Activated CD4-positive, alpha-beta T cell treated with anti-CD3 and anti-CD28 coated beads for 48 hours (primary cell): ENCODE results near the gene CTDNEP1.
A peak's percentile ranks its signal among the peaks of the same experiment; 100 is the strongest.

ENCODE experiments used
- DNase-seq: peaks from one replicate; pipeline ENCODE4 v3.0.0-alpha.2; 2020

Gene CTDNEP1

GRCh38 chr17:7226721-7227710 is 24.5 kb downstream of the CTDNEP1 start:
- DNase-seq = no peak

- DNase-seq = no peak
These were observed 25.7 kb downstream of the CTDNEP1 start for GRCh38 chr17:7225711-7226331.

GRCh38 chr17:7224661-7225111 is 26.8 kb downstream of the CTDNEP1 start:
- DNase-seq = no peak

GRCh38 chr17:7224110-7224509 is 27.4 kb downstream of the CTDNEP1 start:
- no peak for DNase-seq

DNA sequence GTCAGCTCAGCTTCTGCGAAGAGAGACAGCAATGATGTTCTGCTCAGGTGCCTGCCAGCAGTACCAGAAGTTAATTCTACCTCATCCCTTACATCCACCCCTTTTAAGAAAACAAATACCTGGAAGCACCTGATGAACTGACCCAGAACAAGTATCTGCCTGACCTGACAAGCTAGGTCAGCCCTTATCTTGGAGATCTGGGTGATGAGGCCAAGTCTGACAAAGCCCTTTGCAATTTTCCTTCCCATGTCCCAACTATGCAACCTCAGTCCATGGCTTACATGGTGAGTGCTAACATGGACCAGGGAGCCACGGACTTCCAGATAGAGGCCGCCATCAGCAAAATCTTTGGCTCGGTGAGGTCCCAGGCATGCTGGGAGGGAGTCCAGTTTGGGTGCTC is 28.2 kb downstream of the CTDNEP1 start:
- DNase-seq = no peak

GRCh38 chr17:7222972-7223292 is 28.6 kb downstream of the CTDNEP1 start:
- no peak for DNase-seq

DNA sequence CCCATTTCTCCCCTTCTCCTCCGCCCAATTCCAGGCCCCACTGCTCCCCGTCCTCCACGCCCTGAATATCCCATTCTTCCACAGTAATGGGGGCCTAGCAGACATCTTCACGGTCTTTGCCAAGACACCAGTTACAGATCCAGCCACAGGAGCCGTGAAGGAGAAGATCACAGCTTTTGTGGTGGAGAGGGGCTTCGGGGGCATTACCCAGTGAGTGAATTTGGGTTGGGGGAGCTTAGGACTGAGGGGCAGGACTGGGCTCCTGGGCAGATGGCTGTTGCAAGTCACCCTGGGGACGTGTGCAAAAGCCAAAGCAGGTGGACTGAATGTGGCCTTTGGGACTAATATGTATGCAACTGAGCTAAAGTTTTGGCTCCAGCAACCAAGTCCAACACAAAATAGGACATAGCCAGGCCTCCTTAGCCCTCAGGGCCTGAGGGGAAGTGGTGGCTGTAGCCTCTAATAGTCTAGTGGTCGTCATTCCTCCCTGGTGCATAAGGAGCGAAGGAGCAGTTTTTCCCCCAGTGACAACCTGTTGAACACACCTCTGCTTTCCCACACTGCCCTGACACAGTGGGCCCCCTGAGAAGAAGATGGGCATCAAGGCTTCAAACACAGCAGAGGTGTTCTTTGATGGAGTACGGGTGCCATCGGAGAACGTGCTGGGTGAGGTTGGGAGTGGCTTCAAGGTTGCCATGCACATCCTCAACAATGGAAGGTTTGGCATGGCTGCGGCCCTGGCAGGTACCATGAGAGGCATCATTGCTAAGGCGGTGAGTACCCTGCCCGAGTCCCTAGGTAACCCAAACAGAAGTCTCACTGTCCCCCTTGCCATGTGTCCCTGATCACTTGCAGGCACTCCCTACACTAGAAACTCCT is 29.2 kb downstream of the CTDNEP1 start:
- no peak for DNase-seq

- no peak for DNase-seq
These were observed 30.0 kb downstream of the CTDNEP1 start for GRCh38 chr17:7221278-7222092.

- peak; percentile 79 for DNase-seq
These were observed 30.8 kb downstream of the CTDNEP1 start for GRCh38 chr17:7220593-7221277.

DNA sequence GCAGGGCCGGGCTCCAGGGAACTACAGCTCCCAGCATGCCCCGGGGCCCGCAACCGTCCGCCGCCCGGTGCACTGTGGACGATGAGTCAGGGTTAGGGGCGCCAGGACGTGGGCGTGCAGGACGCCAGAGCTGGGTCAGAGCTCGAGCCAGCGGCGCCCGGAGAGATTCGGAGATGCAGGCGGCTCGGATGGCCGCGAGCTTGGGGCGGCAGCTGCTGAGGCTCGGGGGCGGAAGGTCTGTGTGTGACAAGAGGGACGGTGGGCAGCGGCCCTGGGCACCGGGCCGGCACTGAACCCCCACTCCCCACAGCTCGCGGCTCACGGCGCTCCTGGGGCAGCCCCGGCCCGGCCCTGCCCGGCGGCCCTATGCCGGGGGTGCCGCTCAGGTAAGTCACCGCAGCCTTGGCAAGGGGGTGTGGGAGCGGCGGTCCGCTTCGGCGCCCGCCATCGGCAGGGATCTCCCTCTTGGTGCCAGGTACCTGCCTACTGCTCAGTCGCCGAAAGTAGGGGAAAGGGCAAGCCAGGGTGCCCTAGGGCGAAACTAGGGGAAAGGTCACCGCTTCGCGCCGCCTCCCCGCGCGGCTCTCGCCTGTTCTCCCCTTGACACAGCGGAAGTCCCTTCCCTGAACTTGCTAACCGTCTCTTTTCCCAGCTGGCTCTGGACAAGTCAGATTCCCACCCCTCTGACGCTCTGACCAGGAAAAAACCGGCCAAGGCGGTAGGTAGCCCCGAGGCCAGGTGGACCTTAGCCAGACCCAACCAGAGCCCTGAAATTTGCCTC is 31.5 kb downstream of the CTDNEP1 start, which contains the start of the genes ACADVL and DLG4:
Gene ACADVL, plus strand, starts transcription at position 127 of the 781 bp plus-strand sequence. Its CDS starts 47 bp downstream, at position 174.
Gene DLG4, minus strand, starts transcription at position 25 of the 781 bp plus-strand sequence.
- DNase-seq = peak; percentile 89

GRCh38 chr17:7219229-7219811 is 32.2 kb downstream of the CTDNEP1 start:
- no peak for DNase-seq

GRCh38 chr17:7218758-7219157 is 32.8 kb downstream of the CTDNEP1 start:
- no peak for DNase-seq

GRCh38 chr17:7218166-7218565 is 33.4 kb downstream of the CTDNEP1 start:
- no peak for DNase-seq

GRCh38 chr17:7217113-7217987 is 34.2 kb downstream of the CTDNEP1 start:
- no peak for DNase-seq

GRCh38 chr17:7216242-7217112 is 35.1 kb downstream of the CTDNEP1 start:
- DNase-seq = no peak

GRCh38 chr17:7215652-7216180 is 35.8 kb downstream of the CTDNEP1 start:
- no peak for DNase-seq

DNA sequence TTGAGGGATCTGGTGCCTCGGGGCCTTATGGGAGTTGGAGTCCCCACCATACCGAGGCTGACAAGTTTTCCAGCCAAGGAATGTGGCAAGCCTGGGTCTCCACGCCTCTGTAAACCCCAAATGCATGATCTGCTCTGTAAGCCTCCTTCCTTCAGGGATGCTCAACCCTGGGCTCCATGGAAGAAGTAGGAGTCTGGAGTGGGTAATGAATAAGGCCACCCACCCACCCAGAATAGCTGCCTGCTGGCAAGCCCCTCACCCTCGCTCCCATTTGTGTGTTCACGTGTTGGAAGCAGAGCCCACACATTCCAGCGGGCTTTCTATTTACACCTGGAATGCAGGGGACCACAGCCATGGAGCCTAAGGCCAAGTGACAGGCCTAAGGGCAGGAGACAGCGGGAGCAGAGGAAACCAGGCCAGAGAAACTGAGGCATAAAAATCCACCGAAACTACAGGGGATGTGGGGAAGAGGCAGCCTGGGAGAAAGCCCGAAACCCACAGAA is 36.3 kb downstream of the CTDNEP1 start:
- DNase-seq = no peak
